GM18511 (cell line): Measurements from ENCODE around the gene OS9.
"Not testable (repeated sequence)": the region's sequence is repeated elsewhere in the genome, so short reads cannot be mapped to it uniquely, and the experiment has no call there.

Experiments used
- ATAC-seq: cut with Tn5 transposase; IDR thresholded peaks from one replicate; pipeline ENCODE4 v1.9.1; 2021; ENCODE audit warnings: mild to moderate bottlenecking, moderate library complexity; ENCODE audit not compliant: unreplicated experiment

Gene OS9, protein sequence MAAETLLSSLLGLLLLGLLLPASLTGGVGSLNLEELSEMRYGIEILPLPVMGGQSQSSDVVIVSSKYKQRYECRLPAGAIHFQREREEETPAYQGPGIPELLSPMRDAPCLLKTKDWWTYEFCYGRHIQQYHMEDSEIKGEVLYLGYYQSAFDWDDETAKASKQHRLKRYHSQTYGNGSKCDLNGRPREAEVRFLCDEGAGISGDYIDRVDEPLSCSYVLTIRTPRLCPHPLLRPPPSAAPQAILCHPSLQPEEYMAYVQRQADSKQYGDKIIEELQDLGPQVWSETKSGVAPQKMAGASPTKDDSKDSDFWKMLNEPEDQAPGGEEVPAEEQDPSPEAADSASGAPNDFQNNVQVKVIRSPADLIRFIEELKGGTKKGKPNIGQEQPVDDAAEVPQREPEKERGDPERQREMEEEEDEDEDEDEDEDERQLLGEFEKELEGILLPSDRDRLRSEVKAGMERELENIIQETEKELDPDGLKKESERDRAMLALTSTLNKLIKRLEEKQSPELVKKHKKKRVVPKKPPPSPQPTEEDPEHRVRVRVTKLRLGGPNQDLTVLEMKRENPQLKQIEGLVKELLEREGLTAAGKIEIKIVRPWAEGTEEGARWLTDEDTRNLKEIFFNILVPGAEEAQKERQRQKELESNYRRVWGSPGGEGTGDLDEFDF

DNA sequence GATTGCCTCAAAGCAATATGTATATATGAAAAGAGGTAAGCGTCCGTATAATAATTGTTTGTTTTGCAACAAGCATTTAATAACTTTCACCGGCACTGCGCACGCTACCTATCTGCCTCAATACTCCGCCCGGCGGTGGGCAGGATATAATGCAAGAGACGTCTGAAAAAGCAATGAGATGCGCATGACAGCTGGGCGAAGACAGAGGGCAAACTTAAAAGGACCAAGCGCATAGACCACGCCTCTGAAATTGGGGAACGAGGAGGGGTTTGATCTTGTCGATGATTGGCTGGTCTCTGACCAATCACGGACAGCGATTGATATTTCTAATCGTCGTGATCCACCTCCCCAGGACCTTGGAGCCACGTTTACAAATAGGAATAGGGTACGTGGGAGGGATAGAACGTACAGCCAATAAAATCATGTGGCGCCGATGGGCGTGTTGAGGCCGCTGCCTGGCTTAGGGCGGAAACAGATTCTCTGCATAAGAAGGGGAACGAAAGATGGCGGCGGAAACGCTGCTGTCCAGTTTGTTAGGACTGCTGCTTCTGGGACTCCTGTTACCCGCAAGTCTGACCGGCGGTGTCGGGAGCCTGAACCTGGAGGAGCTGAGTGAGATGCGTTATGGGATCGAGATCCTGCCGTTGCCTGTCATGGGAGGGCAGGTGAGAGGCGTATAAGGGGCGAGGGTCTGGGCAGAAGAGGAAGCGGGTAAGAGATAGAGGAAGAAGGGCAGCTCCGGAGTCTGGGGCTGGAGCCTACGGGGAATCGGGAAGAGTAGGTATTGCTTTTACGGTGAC is at the start of gene OS9:
OS9 (plus strand) TSS at position 474 of the 800 bp plus-strand sequence; CDS start at position 504, 30 bp downstream.
- ATAC-seq, result peak; percentile 98

DNA sequence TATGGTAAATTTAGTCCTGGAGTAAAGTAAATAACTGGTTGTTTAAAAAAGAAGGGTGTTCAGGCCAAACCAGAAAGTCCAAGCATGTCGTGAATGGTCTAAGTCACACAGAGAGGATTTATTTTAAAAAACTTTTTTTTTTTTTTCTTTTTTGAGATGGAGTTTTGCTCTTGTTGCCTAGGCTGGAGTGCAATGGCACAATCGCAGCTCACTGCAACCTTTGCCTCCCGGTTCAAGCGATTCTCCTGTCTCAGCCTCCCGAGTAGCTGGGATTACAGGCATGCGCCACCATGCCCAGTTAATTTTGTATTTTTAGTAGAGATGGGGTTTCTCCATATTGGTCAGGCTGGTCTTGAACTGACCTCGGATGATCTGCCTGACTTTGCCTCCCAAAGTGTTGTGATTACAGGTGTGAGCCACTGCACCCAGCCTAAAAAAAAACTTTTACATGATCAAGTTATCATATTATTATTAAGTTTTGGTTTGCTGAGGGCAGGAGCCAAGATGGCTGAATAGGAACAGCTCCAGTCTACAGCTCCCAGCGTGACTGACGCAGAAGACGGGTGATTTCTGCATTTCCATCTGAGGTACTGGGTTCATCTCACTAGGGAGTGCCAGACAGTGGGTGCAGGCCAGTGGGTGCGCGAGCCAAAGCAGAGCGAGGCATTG is 47.8 kb upstream of the OS9 start:
- ATAC-seq, result not testable (repeated sequence)

- ATAC-seq, result not testable (repeated sequence)
These were observed 47.3 kb upstream of the OS9 start for GRCh38 chr12:57646659-57647049.

- no peak for ATAC-seq
These were observed 39.9 kb upstream of the OS9 start for GRCh38 chr12:57654042-57654441.

GRCh38 chr12:57655541-57656240 is 38.2 kb upstream of the OS9 start:
- ATAC-seq, result no peak

GRCh38 chr12:57656408-57656807 is 37.5 kb upstream of the OS9 start:
- not testable (repeated sequence) for ATAC-seq

DNA sequence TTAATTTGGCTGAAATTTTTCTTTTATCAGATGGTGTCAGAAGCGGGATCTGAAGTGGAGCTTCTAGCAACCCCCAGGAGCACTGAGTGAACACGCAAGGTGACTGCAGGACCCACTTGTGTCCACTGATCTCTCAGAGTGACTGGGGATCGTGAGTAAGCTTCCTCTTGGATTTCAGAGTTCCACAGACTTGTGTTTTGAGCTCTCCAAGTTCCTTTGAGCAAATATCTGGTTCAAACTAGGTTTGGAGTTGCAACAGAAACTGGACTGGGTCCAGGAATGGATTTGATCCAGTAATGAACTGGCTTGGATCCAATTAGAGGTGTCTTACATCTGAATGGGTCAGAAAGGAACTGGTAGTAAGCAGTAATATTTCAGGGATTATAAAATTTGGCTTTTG is 36.2 kb upstream of the OS9 start:
- ATAC-seq, result no peak

- no peak for ATAC-seq
These were observed 35.0 kb upstream of the OS9 start for GRCh38 chr12:57658890-57659289.

DNA sequence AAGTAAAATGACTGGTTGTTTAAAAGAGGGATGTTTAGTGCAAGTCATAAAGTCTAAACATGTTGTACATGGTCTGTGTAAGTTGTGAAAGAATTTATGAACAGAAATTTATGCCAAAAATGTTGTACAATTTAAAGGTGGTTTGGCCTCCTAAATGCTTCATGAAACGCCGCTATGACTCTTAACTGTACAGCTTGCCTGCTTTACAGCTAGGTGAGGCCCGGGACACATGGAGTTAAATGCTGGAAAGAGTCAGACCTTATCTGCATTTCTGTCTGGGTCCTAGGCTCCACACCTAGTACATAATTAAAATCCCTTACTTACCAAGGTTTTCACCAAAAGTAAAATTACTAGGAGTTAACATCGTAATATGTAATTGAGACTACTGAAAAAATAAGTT is 32.6 kb upstream of the OS9 start:
- no peak for ATAC-seq

- ATAC-seq, result not testable (repeated sequence)
These were observed 28.7 kb upstream of the OS9 start for GRCh38 chr12:57665066-57665820.

GRCh38 chr12:57666897-57667296 is 27.0 kb upstream of the OS9 start:
- ATAC-seq, result no peak

DNA sequence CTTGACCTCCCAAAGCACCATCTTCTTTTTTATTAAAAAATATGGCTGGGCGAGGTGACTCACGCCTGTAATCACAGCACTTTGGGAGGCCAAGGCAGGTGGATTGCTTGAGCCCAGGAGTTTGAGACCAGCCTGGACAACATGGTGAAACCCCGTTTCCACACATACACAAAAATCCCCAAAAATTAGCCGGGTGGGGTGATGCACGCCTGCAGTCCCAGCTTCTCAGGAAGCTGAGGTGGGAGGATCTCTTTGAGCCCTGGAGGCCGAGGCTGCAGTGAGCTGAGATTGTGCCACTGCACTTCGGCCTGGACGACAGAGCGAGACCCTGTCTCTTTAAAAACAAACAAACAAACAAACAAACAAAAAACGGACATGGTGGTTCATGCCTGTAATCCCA is 24.2 kb upstream of the OS9 start:
- not testable (repeated sequence) for ATAC-seq

- not testable (repeated sequence) for ATAC-seq
These were observed 22.1 kb upstream of the OS9 start for GRCh38 chr12:57671811-57672210.

- no peak for ATAC-seq
These were observed 21.1 kb upstream of the OS9 start for GRCh38 chr12:57672801-57673200.

- no peak for ATAC-seq
These were observed 19.2 kb upstream of the OS9 start for GRCh38 chr12:57674691-57675090.

DNA sequence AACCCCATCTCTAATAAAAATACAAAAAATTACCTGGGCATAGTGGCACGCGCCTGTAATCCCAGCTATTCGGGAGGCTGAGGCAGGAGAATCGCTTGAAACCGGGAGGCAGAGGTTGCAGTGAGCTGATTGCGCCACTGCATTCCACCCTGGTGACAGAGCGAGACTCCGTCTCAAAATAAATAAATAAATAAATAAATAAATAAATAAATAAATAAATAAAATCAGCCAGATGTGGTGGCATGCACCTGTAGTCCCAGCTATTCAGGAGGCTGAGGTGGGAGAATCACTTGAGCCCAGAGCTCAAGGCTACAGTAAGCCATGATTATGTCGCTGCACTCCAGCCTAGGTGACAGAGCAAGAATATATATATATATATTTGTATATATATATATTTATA is 16.0 kb upstream of the OS9 start:
- not testable (repeated sequence) for ATAC-seq

DNA sequence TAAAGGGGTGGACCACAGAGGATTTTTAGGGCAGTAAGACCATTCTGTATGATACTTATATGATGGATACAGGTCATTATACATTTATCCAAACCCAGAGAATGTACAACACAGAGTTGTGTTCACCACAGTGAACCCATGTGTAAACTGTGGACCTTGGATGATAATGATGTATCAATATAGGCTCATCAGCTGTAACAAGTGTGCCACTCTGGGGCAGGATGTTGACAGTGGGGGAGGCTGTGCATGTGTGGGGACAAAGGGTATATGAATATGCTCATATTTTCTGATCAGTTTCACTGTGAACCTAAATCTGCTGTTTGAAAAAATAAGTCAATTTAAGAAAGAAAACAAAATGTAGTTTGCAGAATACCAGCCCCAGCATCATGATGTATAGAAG is 14.2 kb upstream of the OS9 start:
- no peak for ATAC-seq

DNA sequence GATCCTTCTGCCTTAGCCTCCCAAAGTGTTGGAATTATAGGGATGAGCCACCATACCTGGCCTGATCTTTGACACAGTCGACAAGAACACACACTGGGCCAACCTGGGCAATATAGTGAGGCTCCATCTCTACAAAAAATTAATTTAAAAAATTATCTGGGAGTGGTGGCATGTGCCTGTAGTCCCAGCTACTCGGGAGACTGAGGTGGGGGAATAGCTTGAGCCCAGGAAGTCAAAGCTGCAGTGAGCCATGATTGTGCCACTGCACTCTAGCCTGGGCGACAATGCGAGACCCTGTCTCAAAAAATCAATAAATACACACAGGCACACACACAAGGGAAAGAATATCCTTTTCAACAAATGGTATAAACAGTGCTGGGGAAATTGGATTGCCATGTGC is 6.1 kb upstream of the OS9 start:
- ATAC-seq, result no peak

DNA sequence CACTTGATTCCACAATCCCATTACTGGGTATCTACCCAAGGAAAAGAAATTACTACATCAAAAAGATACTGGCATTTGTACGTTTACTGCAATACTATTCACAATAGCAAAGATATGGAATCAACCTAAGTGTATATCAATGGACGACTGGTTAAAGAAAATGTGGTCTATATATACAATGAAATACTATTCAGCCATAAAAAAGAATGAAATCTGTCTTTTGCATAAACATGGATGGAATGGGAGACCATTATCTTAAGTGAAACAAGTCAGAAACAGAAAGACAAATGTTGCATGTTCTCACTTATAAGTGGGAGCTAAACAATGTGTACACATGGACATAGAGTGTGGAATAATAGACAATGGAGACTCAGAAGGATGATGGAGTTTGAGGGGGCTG is 5.0 kb upstream of the OS9 start:
- ATAC-seq, result no peak

GRCh38 chr12:57692500-57692899 is 1.4 kb upstream of the OS9 start:
- ATAC-seq, result no peak
